Tibial nerve (tissue), 4 donors: ENCODE measurements around the gene CKAP2L. TPM values are rescaled to one million over a fixed set of nuclear protein-coding genes. Genes with fewer than 3 reads are reported as not detected.

Experiments
- DNase-seq, 2 donors: peaks; one replicate each; pipeline ENCODE4 v3.0.0-alpha.2; 2019; ENCODE audit warnings: low spot score in 2 of 2
- H3K27ac ChIP-seq, 4 donors: fragments of 200-600 bp; sonication (generic) in 3 of 4; one replicate each; pipeline ENCODE4 v1.5.1; 2017 to 2019; ENCODE audit warnings: mild to moderate bottlenecking in 1 of 4
- H3K27me3 ChIP-seq, 2 donors: fragments of 200-600 bp; sonication (generic) in 1 of 2; one replicate each; pipeline versions ENCODE4 v1.5.1 to v1.6.0; 2017 to 2019
- H3K36me3 ChIP-seq, 3 donors: fragments of 200-600 bp; sonication (generic); one replicate each; pipeline ENCODE4 v1.5.1; 2018 to 2019
- H3K4me1 ChIP-seq, 4 donors: fragments of 200-600 bp; sonication (generic) in 3 of 4; one replicate each; pipeline ENCODE4 v1.5.1; 2017 to 2019
- H3K4me3 ChIP-seq, 4 donors: fragments of 200-600 bp; sonication (generic) in 3 of 4; one replicate each; pipeline ENCODE4 v1.5.1; 2017 to 2019; ENCODE audit warnings: mild to moderate bottlenecking in 1 of 4, moderate library complexity in 1 of 4
- H3K9me3 ChIP-seq, 4 donors: fragments of 200-600 bp; sonication (generic) in 3 of 4; one replicate each; pipeline ENCODE4 v1.5.1; 2017 to 2019
- EP300 ChIP-seq, 2 donors: sonication (generic); formaldehyde crosslinking; IDR thresholded peaks; one replicate each; pipeline ENCODE4 v1.6.1; 2017; ENCODE audit warnings: antibody characterized with exemption in 2 of 2, mild to moderate bottlenecking in 1 of 2
- POLR2A ChIP-seq, 2 donors: fragments of 450-650 bp; IDR thresholded peaks; one replicate each; pipeline ENCODE4 v1.6.1; 2017; ENCODE audit warnings: antibody characterized with exemption in 2 of 2, mild to moderate bottlenecking in 2 of 2, moderate library complexity in 2 of 2
- WGBS, 2 donors: methylation state at CpG; one replicate each; pipeline ENCODE4 v1.1.5; 2018; 5-methylcytosine and 5-hydroxymethylcytosine counted together
- total RNA-seq, 4 donors: library from RNA; depleted of rRNA; stranded (reverse); fragments of >200 nt; gene quantifications; one replicate each; pipeline ENCODE4 v1.1.0, GENCODE V29; 2016
- TF ChIP-seq, protein P1 (sequence below), 5 experiments: fragments of 200-600 bp in 3 of 5; fragments of 450-650 bp in 2 of 5; sonication (generic) in 3 of 5; IDR thresholded peaks; one replicate each; pipeline ENCODE4 v1.5.1; 2016 to 2019; ENCODE audit warnings: antibody characterized with exemption in 5 of 5, mild to moderate bottlenecking in 3 of 5, moderate library complexity in 2 of 5

CKAP2L gene
- total RNA-seq, 4 donors from 2014 or later = not detected

GRCh38 chr2:112691881-112692281 is 72.5 kb downstream of the CKAP2L start:
- no peaks in the 10 kb centered on the region for H3K27me3 ChIP-seq
- H3K4me3 ChIP-seq = no peak overlapping the region
- DNase-seq = no peak
- 58 to 65% methylated on average over 4 of the region's 4 CpGs for WGBS, 2 donors
- H3K9me3 ChIP-seq = no peaks in the 10 kb centered on the region
- TF ChIP-seq EP300 (IDR thresholded peaks at IDR 0.05) = no peak
- TF ChIP-seq POLR2A (IDR thresholded peaks at IDR 0.05) = no peak
- TF ChIP-seq, protein P1, sequence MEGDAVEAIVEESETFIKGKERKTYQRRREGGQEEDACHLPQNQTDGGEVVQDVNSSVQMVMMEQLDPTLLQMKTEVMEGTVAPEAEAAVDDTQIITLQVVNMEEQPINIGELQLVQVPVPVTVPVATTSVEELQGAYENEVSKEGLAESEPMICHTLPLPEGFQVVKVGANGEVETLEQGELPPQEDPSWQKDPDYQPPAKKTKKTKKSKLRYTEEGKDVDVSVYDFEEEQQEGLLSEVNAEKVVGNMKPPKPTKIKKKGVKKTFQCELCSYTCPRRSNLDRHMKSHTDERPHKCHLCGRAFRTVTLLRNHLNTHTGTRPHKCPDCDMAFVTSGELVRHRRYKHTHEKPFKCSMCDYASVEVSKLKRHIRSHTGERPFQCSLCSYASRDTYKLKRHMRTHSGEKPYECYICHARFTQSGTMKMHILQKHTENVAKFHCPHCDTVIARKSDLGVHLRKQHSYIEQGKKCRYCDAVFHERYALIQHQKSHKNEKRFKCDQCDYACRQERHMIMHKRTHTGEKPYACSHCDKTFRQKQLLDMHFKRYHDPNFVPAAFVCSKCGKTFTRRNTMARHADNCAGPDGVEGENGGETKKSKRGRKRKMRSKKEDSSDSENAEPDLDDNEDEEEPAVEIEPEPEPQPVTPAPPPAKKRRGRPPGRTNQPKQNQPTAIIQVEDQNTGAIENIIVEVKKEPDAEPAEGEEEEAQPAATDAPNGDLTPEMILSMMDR (IDR thresholded peaks at IDR 0.05) = no peak
- no peak overlapping the region for H3K27ac ChIP-seq
- no peaks in the 10 kb centered on the region for H3K36me3 ChIP-seq
- H3K4me1 ChIP-seq = peaks cover 0 to 7% (median 2%) of the 10 kb centered on the region in 4 donors

DNA sequence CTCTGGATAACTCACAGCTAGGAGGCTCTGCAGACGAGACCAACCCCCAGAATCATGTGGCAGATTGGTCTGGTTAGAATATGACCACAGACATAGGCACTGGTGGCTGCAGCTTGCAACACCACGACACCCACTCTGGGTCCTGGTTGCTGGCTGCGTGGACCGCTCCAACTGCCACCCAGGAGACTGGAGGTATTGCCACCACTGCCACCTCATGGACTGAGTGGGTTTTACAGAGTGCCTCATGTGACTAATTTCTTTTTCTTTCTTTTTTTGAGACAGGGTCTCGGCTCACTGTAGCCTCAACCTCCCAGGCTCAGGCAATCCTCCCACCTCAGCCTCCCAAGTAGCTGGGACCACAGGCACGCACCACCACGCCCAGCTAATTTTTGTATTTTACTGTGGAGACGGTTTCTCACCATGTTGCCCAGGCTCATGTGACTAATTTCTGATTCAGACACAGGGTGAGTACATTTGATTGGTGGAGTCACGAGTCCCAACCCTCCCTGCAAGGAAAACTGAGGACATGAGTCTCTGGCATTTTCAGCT is 73.5 kb downstream of the CKAP2L start:
- 55 to 56% methylated on average over 9 of the region's 9 CpGs for WGBS, 2 donors
- H3K4me3 ChIP-seq = no peak overlapping the region
- peak in 1 of 2 donors; percentile 46 for DNase-seq

DNA sequence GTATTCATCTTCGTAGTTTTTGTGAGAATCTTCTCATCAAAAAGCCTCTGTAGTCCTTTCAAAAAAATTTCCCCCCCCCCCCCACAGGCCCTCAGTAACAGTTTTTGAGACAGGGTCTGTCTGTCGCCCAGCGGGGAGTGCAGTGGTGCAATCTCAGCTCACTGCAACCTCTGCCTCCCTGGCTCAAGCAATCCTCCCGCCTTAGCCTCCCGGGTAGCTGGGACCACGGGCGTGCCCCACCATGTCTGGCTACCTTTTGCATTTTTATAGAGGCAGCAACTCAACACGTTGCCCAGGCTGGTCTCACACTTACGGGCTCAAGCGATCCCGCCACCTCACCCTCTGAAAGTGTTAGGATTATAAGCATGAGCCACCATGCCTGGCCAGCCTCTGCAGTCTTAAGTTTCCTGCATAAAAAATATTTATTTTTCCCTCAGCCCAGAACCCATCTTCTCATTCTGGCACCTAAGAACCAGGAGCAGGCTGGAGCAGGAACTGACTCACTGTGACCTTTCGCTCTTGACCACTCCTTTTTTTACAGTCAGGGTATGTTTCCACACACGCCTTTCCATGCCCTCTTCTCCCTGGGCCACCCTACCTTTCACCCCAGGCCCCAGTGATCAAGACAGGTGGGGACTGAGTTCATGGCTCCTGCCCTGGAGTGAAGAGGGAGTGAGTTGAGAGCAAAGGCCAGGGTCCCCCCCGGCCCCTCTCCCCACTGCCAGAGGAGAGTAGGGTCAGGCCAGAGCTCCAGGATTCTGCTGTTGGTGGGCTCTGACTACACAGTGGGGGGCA is 76.1 kb downstream of the CKAP2L start:
- Histone ChIP-seq H3K27me3 (no peaks in the 10 kb centered on the region), H3K4me3 (no peak overlapping the region), H3K27ac (no peak overlapping the region), H3K36me3 (no peaks in the 10 kb centered on the region), H3K9me3 (no peaks in the 10 kb centered on the region), H3K4me1 (peaks cover 0 to 7% (median 2%) of the 10 kb centered on the region in 4 donors)
- WGBS, 2 donors = 85 to 86% methylated on average over 14 of the region's 14 CpGs
- DNase-seq = no peak
- TF ChIP-seq, protein P1 (IDR thresholded peaks at IDR 0.05) = no peak
- TF ChIP-seq EP300 (IDR thresholded peaks at IDR 0.05) (no peak), POLR2A (IDR thresholded peaks at IDR 0.05) (no peak)

More for the DNA sequence above, 73.5 kb downstream of the CKAP2L start:
- TF ChIP-seq EP300 (IDR thresholded peaks at IDR 0.05) (no peak), POLR2A (IDR thresholded peaks at IDR 0.05) (no peak)
- TF ChIP-seq, protein P1 (IDR thresholded peaks at IDR 0.05) = peak; percentile 23 to 69 (median 57)
- no peaks in the 10 kb centered on the region for H3K9me3 ChIP-seq
- no peaks in the 10 kb centered on the region for H3K36me3 ChIP-seq
- H3K4me1 ChIP-seq = peaks cover 0 to 7% (median 2%) of the 10 kb centered on the region in 4 donors
- no peaks in the 10 kb centered on the region for H3K27me3 ChIP-seq
- H3K27ac ChIP-seq = no peak overlapping the region

- TF ChIP-seq POLR2A (IDR thresholded peaks at IDR 0.05) = no peak
- TF ChIP-seq, protein P1 (IDR thresholded peaks at IDR 0.05) = no peak
- TF ChIP-seq EP300 (IDR thresholded peaks at IDR 0.05) = no peak
- H3K36me3 ChIP-seq = no peaks in the 10 kb centered on the region
Measured at GRCh38 chr2:112687522-112687921, 76.9 kb downstream of the CKAP2L start.

More at GRCh38 chr2:112687522-112687921, 76.9 kb downstream of the CKAP2L start:
- Histone ChIP-seq H3K4me3 (no peak overlapping the region), H3K4me1 (peaks cover 0 to 4% (median under 1%) of the 10 kb centered on the region in 4 donors), H3K27me3 (no peaks in the 10 kb centered on the region), H3K27ac (no peak overlapping the region), H3K9me3 (no peaks in the 10 kb centered on the region)
- 74 to 82% methylated on average over 6 of the region's 6 CpGs for WGBS, 2 donors
- DNase-seq = no peak

Other genes starting within 250 kb of the CKAP2L start
- gene POLR1B, start 222.1 kb downstream of the CKAP2L start, total RNA-seq = 10 to 100 TPM; 10.3 to 14.9 (median 12.1) TPM
- gene CHCHD5, start 180.0 kb downstream of the CKAP2L start, total RNA-seq = 10 to 100 TPM in 3 of 4 donors, 1 to 10 TPM in 1; 4.3 to 30.6 (median 17.9) TPM
- 10 to 100 TPM; 19.3 to 50.5 (median 32.8) TPM for gene SLC20A1, start 118.7 kb downstream of the CKAP2L start, total RNA-seq
- not detected for gene NT5DC4, start 43.6 kb downstream of the CKAP2L start, total RNA-seq
- gene IL1A, start 19.9 kb upstream of the CKAP2L start, total RNA-seq = 1 to 10 TPM in 1 of 4 donors, not detected in 3; 1.1 TPM
- 1 to 10 TPM in 1 of 4 donors, under 1 TPM in 2, not detected in 1; 0.22 to 2.7 (median 0.39) TPM for gene IL1B, start 72.2 kb upstream of the CKAP2L start, total RNA-seq
- not detected for gene IL37, start 146.6 kb upstream of the CKAP2L start, total RNA-seq
- gene IL36G, start 213.4 kb upstream of the CKAP2L start, total RNA-seq = not detected
- gene IL36A, start 240.8 kb upstream of the CKAP2L start, total RNA-seq = not detected